Glutamatergic neuron (in vitro differentiated cells): ENCODE measurements around the gene PDAP1. TPM values are rescaled to one million over a fixed set of nuclear protein-coding genes. Genes with fewer than 3 reads are reported as not detected.

Experiments used
- DNase-seq: peaks from one replicate; pipeline ENCODE4 v3.0.0; 2022
- H3K27ac Mint-ChIP-seq: one replicate; pipeline ENCODE4 v1.8.0; 2020; ENCODE audit warnings: mild to moderate bottlenecking, mixed read lengths, inconsistent platforms; ENCODE audit not compliant: unreplicated experiment
- H3K27me3 Mint-ChIP-seq: one replicate; pipeline ENCODE4 v1.8.0; 2020; ENCODE audit warnings: mild to moderate bottlenecking, moderate library complexity, mixed read lengths, inconsistent platforms; ENCODE audit not compliant: unreplicated experiment
- H3K36me3 Mint-ChIP-seq: one replicate; pipeline ENCODE4 v1.8.0; 2020; ENCODE audit warnings: mild to moderate bottlenecking, mixed read lengths, inconsistent platforms; ENCODE audit not compliant: unreplicated experiment
- H3K4me1 Mint-ChIP-seq: one replicate; pipeline ENCODE4 v1.8.0; 2020; ENCODE audit warnings: mild to moderate bottlenecking, low read depth, mixed read lengths, inconsistent platforms; ENCODE audit not compliant: unreplicated experiment
- H3K4me3 Mint-ChIP-seq: one replicate; pipeline ENCODE4 v1.8.0; 2020; ENCODE audit warnings: mild to moderate bottlenecking, mixed read lengths, inconsistent platforms; ENCODE audit not compliant: unreplicated experiment
- H3K9me3 Mint-ChIP-seq: one replicate; pipeline ENCODE4 v1.8.0; 2020; ENCODE audit warnings: mild to moderate bottlenecking, moderate library complexity, mixed read lengths, inconsistent platforms; ENCODE audit not compliant: unreplicated experiment
- CTCF ChIP-seq: fragments of 200-600 bp; sonication (generic); IDR thresholded peaks from one replicate; pipeline ENCODE4 v1.5.0; 2021; ENCODE audit not compliant: partially characterized antibody, unreplicated experiment
- total RNA-seq: library from RNA; stranded (reverse); fragmentation: NEBNext Ultra II Directional; extraction: Animal tissue kit (Norgen Biotek cat#: 25700); gene quantifications from one replicate; pipeline ENCODE4 v1.2.1, GENCODE V29; 2021; ENCODE audit not compliant: unreplicated experiment

PDAP1 gene
- total RNA-seq, 1 donor from 2014 or later, result 134 TPM

- no peak for DNase-seq
- Mint-ChIP-seq H3K9me3 (peaks cover 4% of the 10 kb centered on the region), H3K4me3 (no peak overlapping the region), H3K36me3 (no peaks in the 10 kb centered on the region), H3K27ac (no peak overlapping the region), H3K4me1 (no peaks in the 10 kb centered on the region), H3K27me3 (peaks cover 3% of the 10 kb centered on the region)
- no peak for TF ChIP-seq CTCF
Measured at GRCh38 chr7:99386584-99387238, 21.7 kb downstream of the PDAP1 start.

- no peak for DNase-seq
- Mint-ChIP-seq H3K27ac (no peak overlapping the region), H3K36me3 (no peaks in the 10 kb centered on the region), H3K9me3 (peaks cover 4% of the 10 kb centered on the region), H3K4me1 (no peaks in the 10 kb centered on the region), H3K27me3 (peaks cover 3% of the 10 kb centered on the region), H3K4me3 (no peak overlapping the region)
- TF ChIP-seq CTCF, result no peak
Measured at GRCh38 chr7:99385564-99385963, 22.8 kb downstream of the PDAP1 start.

GRCh38 chr7:99384523-99384922 lies 23.9 kb downstream of the PDAP1 start:
- no peak overlapping the region for H3K27ac Mint-ChIP-seq
- peaks cover 4% of the 10 kb centered on the region for H3K9me3 Mint-ChIP-seq

GRCh38 chr7:99383791-99384370 lies 24.5 kb downstream of the PDAP1 start:
- TF ChIP-seq CTCF, result no peak
- Mint-ChIP-seq H3K4me1 (no peaks in the 10 kb centered on the region), H3K4me3 (no peak overlapping the region)

More at GRCh38 chr7:99384523-99384922, 23.9 kb downstream of the PDAP1 start:
- no peak for DNase-seq
- Mint-ChIP-seq H3K36me3 (no peaks in the 10 kb centered on the region), H3K4me3 (no peak overlapping the region), H3K4me1 (no peaks in the 10 kb centered on the region), H3K27me3 (peaks cover 3% of the 10 kb centered on the region)
- no peak for TF ChIP-seq CTCF

GRCh38 chr7:99383203-99383602 lies 25.2 kb downstream of the PDAP1 start:
- Mint-ChIP-seq H3K4me3 (no peak overlapping the region), H3K27ac (no peak overlapping the region), H3K36me3 (no peaks in the 10 kb centered on the region), H3K9me3 (peaks cover 4% of the 10 kb centered on the region), H3K4me1 (no peaks in the 10 kb centered on the region), H3K27me3 (peaks cover 3% of the 10 kb centered on the region)
- no peak for TF ChIP-seq CTCF
- DNase-seq, result no peak

More at GRCh38 chr7:99383791-99384370, 24.5 kb downstream of the PDAP1 start:
- DNase-seq, result no peak
- Mint-ChIP-seq H3K27me3 (peaks cover 3% of the 10 kb centered on the region), H3K27ac (no peak overlapping the region), H3K9me3 (peaks cover 4% of the 10 kb centered on the region), H3K36me3 (no peaks in the 10 kb centered on the region)
